Measurements from ENCODE around the gene PTGFRN. TPM values are rescaled to one million over a fixed set of nuclear protein-coding genes. Genes with fewer than 3 reads are reported as not detected.

Gene PTGFRN
- total RNA-seq, 2 donors from 2014 or later = 41.6 to 43.2 TPM

DNA sequence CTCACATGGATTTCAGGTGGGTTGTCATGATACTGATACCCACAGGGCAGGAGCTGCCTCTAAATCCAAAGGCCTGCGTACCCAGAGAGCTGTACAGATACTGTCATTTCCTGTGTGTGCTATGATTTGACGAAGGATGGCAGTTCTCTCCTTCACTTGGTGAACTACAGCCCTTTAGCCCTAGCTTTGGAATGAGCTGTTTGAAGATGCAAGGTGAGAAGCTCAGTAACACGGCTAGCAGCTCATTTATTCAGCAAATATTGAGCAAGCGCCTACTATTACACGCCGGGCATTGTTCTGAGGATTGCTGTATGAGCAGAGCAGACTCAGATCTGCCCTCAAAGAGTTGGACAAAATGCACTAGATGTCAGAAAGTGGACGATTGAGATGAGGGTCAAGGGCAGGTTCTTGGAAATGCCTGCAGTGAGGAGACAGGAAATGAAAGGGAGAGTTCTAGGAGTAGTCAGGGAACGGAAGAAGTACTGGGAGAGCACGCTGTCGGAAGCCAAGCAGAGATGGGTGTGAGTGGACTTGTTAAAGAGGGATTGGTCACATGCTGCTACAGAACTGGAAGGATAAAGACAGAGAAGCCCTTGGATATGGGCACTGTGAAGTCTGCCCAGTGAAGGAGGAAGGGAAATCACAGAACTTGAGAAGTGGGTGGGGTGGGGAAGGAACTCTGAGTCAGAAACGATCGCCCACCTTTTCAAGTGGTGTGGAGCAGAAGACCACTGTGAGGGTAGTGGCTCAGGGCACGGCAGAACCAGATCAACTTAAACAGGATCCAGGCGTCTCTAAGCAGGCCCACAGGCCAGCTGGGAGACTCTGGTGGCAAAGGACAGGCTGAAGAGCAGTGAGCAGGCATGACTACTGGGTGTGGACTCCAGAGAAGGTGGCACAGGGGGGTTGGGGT, 7.1 kb downstream of the PTGFRN start:
- Histone ChIP-seq H3K9me3 (ENCODE audit: control insufficient read depth, low read length) (no peaks in the 10 kb centered on the region), H3K27me3 (ENCODE audit: control insufficient read depth, insufficient read depth, low read length, poor library complexity, severe bottlenecking) (no peaks in the 10 kb centered on the region), H3K9ac (ENCODE audit: extremely low read depth, low read length, poor library complexity, severe bottlenecking) (no peak overlapping the region), H3K36me3 (ENCODE audit: control insufficient read depth, insufficient read depth, low read length) (peaks cover 5% of the 10 kb centered on the region), H3K4me3 (ENCODE audit: low read length) (no peak overlapping the region), H3K27ac (ENCODE audit: low read depth, low read length) (no peak overlapping the region), H3K4me1 (ENCODE audit: control insufficient read depth, insufficient read depth, low read length) (no peaks in the 10 kb centered on the region)
- peaks cover 15% of the 10 kb centered on the region for H3K4me1 Mint-ChIP-seq
- H3K27ac Mint-ChIP-seq = no peak overlapping the region
- DNase-seq = no peak
- 90 to 94% methylated on average over 12 to 14 of the region's 14 CpGs for WGBS, 2 experiments (ENCODE audit: insufficient coverage in 1 of 2, insufficient read length in 1 of 2)
- H3K9me3 Mint-ChIP-seq = no peaks in the 10 kb centered on the region
- TF ChIP-seq, protein P1, sequence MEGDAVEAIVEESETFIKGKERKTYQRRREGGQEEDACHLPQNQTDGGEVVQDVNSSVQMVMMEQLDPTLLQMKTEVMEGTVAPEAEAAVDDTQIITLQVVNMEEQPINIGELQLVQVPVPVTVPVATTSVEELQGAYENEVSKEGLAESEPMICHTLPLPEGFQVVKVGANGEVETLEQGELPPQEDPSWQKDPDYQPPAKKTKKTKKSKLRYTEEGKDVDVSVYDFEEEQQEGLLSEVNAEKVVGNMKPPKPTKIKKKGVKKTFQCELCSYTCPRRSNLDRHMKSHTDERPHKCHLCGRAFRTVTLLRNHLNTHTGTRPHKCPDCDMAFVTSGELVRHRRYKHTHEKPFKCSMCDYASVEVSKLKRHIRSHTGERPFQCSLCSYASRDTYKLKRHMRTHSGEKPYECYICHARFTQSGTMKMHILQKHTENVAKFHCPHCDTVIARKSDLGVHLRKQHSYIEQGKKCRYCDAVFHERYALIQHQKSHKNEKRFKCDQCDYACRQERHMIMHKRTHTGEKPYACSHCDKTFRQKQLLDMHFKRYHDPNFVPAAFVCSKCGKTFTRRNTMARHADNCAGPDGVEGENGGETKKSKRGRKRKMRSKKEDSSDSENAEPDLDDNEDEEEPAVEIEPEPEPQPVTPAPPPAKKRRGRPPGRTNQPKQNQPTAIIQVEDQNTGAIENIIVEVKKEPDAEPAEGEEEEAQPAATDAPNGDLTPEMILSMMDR (conservative IDR thresholded peaks at IDR 0.05) = no peak
- no peak overlapping the region for H3K4me3 Mint-ChIP-seq
- no peaks in the 10 kb centered on the region for H3K36me3 Mint-ChIP-seq (ENCODE audit: low read depth)
- no peaks in the 10 kb centered on the region for H3K27me3 Mint-ChIP-seq (ENCODE audit: insufficient read depth)

GRCh38 chr1:116918714-116919357, 9.1 kb downstream of the PTGFRN start:
- DNase-seq = no peak
- no peak overlapping the region for H3K4me3 Mint-ChIP-seq
- H3K27me3 Mint-ChIP-seq (ENCODE audit: insufficient read depth) = no peaks in the 10 kb centered on the region
- no peak overlapping the region for H3K27ac ChIP-seq (ENCODE audit: low read depth, low read length)
- H3K27ac Mint-ChIP-seq = no peak overlapping the region
- H3K4me1 ChIP-seq (ENCODE audit: control insufficient read depth, insufficient read depth, low read length) = no peaks in the 10 kb centered on the region
- no peak overlapping the region for H3K4me3 ChIP-seq (ENCODE audit: low read length)
- H3K27me3 ChIP-seq (ENCODE audit: control insufficient read depth, insufficient read depth, low read length, poor library complexity, severe bottlenecking) = no peaks in the 10 kb centered on the region
- TF ChIP-seq, protein P1 (conservative IDR thresholded peaks at IDR 0.05) = no peak
- no peaks in the 10 kb centered on the region for H3K9me3 ChIP-seq (ENCODE audit: control insufficient read depth, low read length)
- whole genome bisulfite sequencing, 2 experiments (ENCODE audit: insufficient coverage in 1 of 2, insufficient read length in 1 of 2) = 87 to 95% methylated on average over 4 to 5 of the region's 5 CpGs
- H3K9ac ChIP-seq (ENCODE audit: extremely low read depth, low read length, poor library complexity, severe bottlenecking) = no peak overlapping the region
- H3K9me3 Mint-ChIP-seq = no peaks in the 10 kb centered on the region
- H3K36me3 ChIP-seq (ENCODE audit: control insufficient read depth, insufficient read depth, low read length) = no peaks in the 10 kb centered on the region
- no peaks in the 10 kb centered on the region for H3K36me3 Mint-ChIP-seq (ENCODE audit: low read depth)
- H3K4me1 Mint-ChIP-seq = peaks cover 17% of the 10 kb centered on the region

GRCh38 chr1:116919802-116920201, 10.1 kb downstream of the PTGFRN start:
- H3K4me3 ChIP-seq (ENCODE audit: low read length) = no peak overlapping the region
- H3K9ac ChIP-seq (ENCODE audit: extremely low read depth, low read length, poor library complexity, severe bottlenecking) = no peak overlapping the region
- Mint-ChIP-seq H3K27ac (peak overlapping the region; percentile 8), H3K27me3 (ENCODE audit: insufficient read depth) (no peaks in the 10 kb centered on the region), H3K9me3 (no peaks in the 10 kb centered on the region), H3K4me1 (peaks cover 19% of the 10 kb centered on the region), H3K4me3 (no peak overlapping the region), H3K36me3 (ENCODE audit: low read depth) (no peaks in the 10 kb centered on the region)
- H3K27ac ChIP-seq (ENCODE audit: low read depth, low read length) = no peak overlapping the region
- no peaks in the 10 kb centered on the region for H3K36me3 ChIP-seq (ENCODE audit: control insufficient read depth, insufficient read depth, low read length)
- TF ChIP-seq, protein P1 (conservative IDR thresholded peaks at IDR 0.05) = peak; percentile 37
- no peaks in the 10 kb centered on the region for H3K9me3 ChIP-seq (ENCODE audit: control insufficient read depth, low read length)
- peak; percentile 58 for DNase-seq
- no peaks in the 10 kb centered on the region for H3K27me3 ChIP-seq (ENCODE audit: control insufficient read depth, insufficient read depth, low read length, poor library complexity, severe bottlenecking)
- H3K4me1 ChIP-seq (ENCODE audit: control insufficient read depth, insufficient read depth, low read length) = no peaks in the 10 kb centered on the region
- 86 to 95% methylated on average over 2 of the region's 2 CpGs for WGBS, 2 experiments (ENCODE audit: insufficient coverage in 1 of 2, insufficient read length in 1 of 2)
